GM19467 (cell line): ENCODE data around the gene SOX13.
"Not testable (repeated sequence)": the region's sequence is repeated elsewhere in the genome, so short reads cannot be mapped to it uniquely, and the experiment has no call there.

Experiments
- ATAC-seq: cut with Tn5 transposase; IDR thresholded peaks from one replicate; pipeline ENCODE4 v1.9.1; 2021; ENCODE audit warnings: mild to moderate bottlenecking, moderate library complexity; ENCODE audit not compliant: unreplicated experiment

SOX13 gene

GRCh38 chr1:204072931-204073836 is at the start of gene SOX13:
TSS of gene SOX13 (plus strand) at chr1:204073115. CDS start at chr1:204112916, 39,801 bp downstream.
- ATAC-seq: no peak

GRCh38 chr1:204025917-204026707 is 46.8 kb upstream of the SOX13 start:
- no peak for ATAC-seq

- ATAC-seq: no peak
Measured at GRCh38 chr1:204027446-204027845, 45.5 kb upstream of the SOX13 start.

- no peak for ATAC-seq
Measured at GRCh38 chr1:204029016-204029415, 43.9 kb upstream of the SOX13 start.

- no peak for ATAC-seq
Measured at GRCh38 chr1:204031098-204031710, 41.7 kb upstream of the SOX13 start.

- ATAC-seq: no peak
Measured at GRCh38 chr1:204032642-204033235, 40.2 kb upstream of the SOX13 start.

- no peak for ATAC-seq
Measured at GRCh38 chr1:204033306-204033705, 39.6 kb upstream of the SOX13 start.

GRCh38 chr1:204036882-204037655 is 35.8 kb upstream of the SOX13 start:
- no peak for ATAC-seq

- no peak for ATAC-seq
Measured at GRCh38 chr1:204041232-204041767, 31.6 kb upstream of the SOX13 start.

GRCh38 chr1:204041803-204042505 is 31.0 kb upstream of the SOX13 start:
- no peak for ATAC-seq

- ATAC-seq: no peak
Measured at GRCh38 chr1:204042516-204042915, 30.4 kb upstream of the SOX13 start.

- ATAC-seq: no peak
Measured at GRCh38 chr1:204043680-204044079, 29.2 kb upstream of the SOX13 start.

- no peak for ATAC-seq
Measured at GRCh38 chr1:204044448-204044847, 28.5 kb upstream of the SOX13 start.

GRCh38 chr1:204045430-204045829 is 27.5 kb upstream of the SOX13 start:
- no peak for ATAC-seq

- ATAC-seq: no peak
Measured at GRCh38 chr1:204046346-204046745, 26.6 kb upstream of the SOX13 start.

GRCh38 chr1:204048796-204049195 is 24.1 kb upstream of the SOX13 start:
- ATAC-seq: not testable (repeated sequence)

- no peak for ATAC-seq
Measured at GRCh38 chr1:204051258-204051657, 21.7 kb upstream of the SOX13 start.

GRCh38 chr1:204051718-204052117 is 21.2 kb upstream of the SOX13 start:
- ATAC-seq: no peak

- ATAC-seq: no peak
Measured at GRCh38 chr1:204053893-204054292, 19.0 kb upstream of the SOX13 start.
